H1 (cell line): ENCODE measurements around the gene HS2ST1. TPM values are rescaled to one million over a fixed set of nuclear protein-coding genes. Genes with fewer than 3 reads are reported as not detected.

Experiments used
- CTCF ChIA-PET: fragments of 300-600 bp; sonication (Branson Sonifier 250); formaldehyde crosslinking; loops from one replicate; lab custom pipeline; 2021; ENCODE audit not compliant: partially characterized antibody; lab: Charles Lee
- POLR2A ChIA-PET: fragments of 300-600 bp; sonication (Branson Sonifier 250); formaldehyde crosslinking; loops from one replicate; lab custom pipeline; 2021; ENCODE audit warnings: inconsistent platforms; ENCODE audit not compliant: partially characterized antibody; lab: Charles Lee
- DNase-seq, 2 experiments: peaks; one replicate each; pipeline versions ENCODE4 v3.0.0 to v3.0.0-alpha.2; 2010 to 2022; ENCODE audit warnings: low spot score in 2 of 2, low read depth in 1 of 2, mixed read lengths in 1 of 2
- FAIRE-seq: peaks from 2 replicates; lab custom pipeline; 2011; peaks lifted over from hg19 to GRCh38; lab: Jason Lieb, UNC
- H2AFZ ChIP-seq: 2 replicates; pipeline ENCODE4 v1.8.1; 2012; ENCODE audit warnings: low read length, inconsistent platforms
- H2AK5ac ChIP-seq: 2 replicates; pipeline ENCODE4 v1.6.1; 2013; ENCODE audit warnings: low read depth, low read length
- H2BK120ac ChIP-seq: replicated peaks from 2 replicates; pipeline ENCODE3; 2013; ENCODE audit warnings: low read depth, low read length, inconsistent platforms
- H2BK12ac ChIP-seq: 2 replicates; pipeline ENCODE4 v1.6.1; 2013; ENCODE audit warnings: low read depth, low read length
- H2BK15ac ChIP-seq: 2 replicates; pipeline ENCODE4 v1.6.1; 2013; ENCODE audit warnings: low read length
- H2BK20ac ChIP-seq: 2 replicates; pipeline ENCODE4 v1.6.1; 2013; ENCODE audit warnings: low read length
- H2BK5ac ChIP-seq: 2 replicates; pipeline ENCODE4 v1.6.1; 2013; ENCODE audit warnings: low read depth, low read length
- H3K14ac ChIP-seq: 2 replicates; pipeline ENCODE4 v1.6.1; 2013; ENCODE audit warnings: inconsistent platforms; ENCODE audit not compliant: insufficient read length
- H3K18ac ChIP-seq: 2 replicates; pipeline ENCODE4 v1.6.1; 2013; ENCODE audit warnings: low read length; ENCODE audit errors: extremely low read depth
- H3K23ac ChIP-seq: 2 replicates; pipeline ENCODE4 v1.6.1; 2013; ENCODE audit warnings: inconsistent platforms; ENCODE audit not compliant: insufficient read length
- H3K23me2 ChIP-seq: 2 replicates; pipeline ENCODE4 v1.6.1; 2013; ENCODE audit warnings: low read depth, low read length
- H3K27ac ChIP-seq: 2 replicates; pipeline ENCODE4 v1.6.1; 2011; ENCODE audit warnings: low read depth, low read length, inconsistent platforms
- H3K27me3 ChIP-seq, 4 experiments: replicated peaks in 1 of 4; 1 replicate in 1 of 4; 2 replicates in 3 of 4; pipeline versions ENCODE4 v1.6.1 to v1.8.1; 2011 to 2013; ENCODE audit warnings: low read length in 3 of 4, mild to moderate bottlenecking in 3 of 4, inconsistent platforms in 2 of 4, mixed read lengths in 2 of 4, moderate library complexity in 1 of 4; ENCODE audit not compliant: control insufficient read depth in 3 of 4, insufficient read depth in 3 of 4; ENCODE audit errors: extremely low read depth in 1 of 4
- H3K36me3 ChIP-seq, 4 experiments: 2 replicates each; pipeline versions ENCODE4 v1.6.1 to v1.8.1; 2011 to 2013; ENCODE audit warnings: mild to moderate bottlenecking in 4 of 4, low read length in 3 of 4, moderate library complexity in 2 of 4, control low read depth in 1 of 4, inconsistent platforms in 1 of 4; ENCODE audit not compliant: insufficient read depth in 4 of 4, control insufficient read depth in 2 of 4
- H3K4ac ChIP-seq: replicated peaks from 2 replicates; pipeline ENCODE3; 2013; ENCODE audit warnings: low read length, low read depth, mixed read lengths, inconsistent platforms; ENCODE audit not compliant: insufficient read length
- H3K4me1 ChIP-seq, 4 experiments: replicated peaks in 1 of 4; 1 replicate in 1 of 4; 2 replicates in 3 of 4; pipeline versions ENCODE4 v1.6.1 to v1.8.1; 2011 to 2013; ENCODE audit warnings: low read length in 3 of 4, inconsistent platforms in 2 of 4, mixed read lengths in 1 of 4; ENCODE audit not compliant: insufficient read depth in 4 of 4, control insufficient read depth in 3 of 4
- H3K4me2 ChIP-seq, 2 experiments: 2 replicates each; pipeline versions ENCODE4 v1.6.1 to v1.8.1; 2011 to 2013; ENCODE audit warnings: low read depth in 2 of 2, low read length in 2 of 2, control low read depth in 1 of 2, inconsistent platforms in 1 of 2, mild to moderate bottlenecking in 1 of 2; ENCODE audit not compliant: insufficient read depth in 1 of 2
- H3K4me3 ChIP-seq, 4 experiments: fragments of 200-600, 300-600 bp in 1 of 4; sonication (generic), shearing (Covaris generic), sonication (Bioruptor Twin) in 1 of 4; 2 replicates each; pipeline versions ENCODE4 v1.5.1 to v1.8.1; 2011 to 2016; ENCODE audit warnings: low read length in 4 of 4, low read depth in 3 of 4, control low read depth in 2 of 4, inconsistent platforms in 2 of 4, mild to moderate bottlenecking in 2 of 4, mixed read lengths in 1 of 4, moderate library complexity in 1 of 4; ENCODE audit not compliant: insufficient read depth in 2 of 4; ENCODE audit errors: extremely low read depth in 1 of 4
- H3K56ac ChIP-seq: replicated peaks from 2 replicates; pipeline ENCODE3; 2013; ENCODE audit warnings: low read depth, mild to moderate bottlenecking, mixed read lengths, low read length, inconsistent platforms; ENCODE audit not compliant: insufficient read length
- H3K79me1 ChIP-seq: 2 replicates; pipeline ENCODE4 v1.6.1; 2013; ENCODE audit warnings: low read depth, low read length, control low read depth
- H3K79me2 ChIP-seq, 2 experiments: 2 replicates each; pipeline versions ENCODE4 v1.6.1 to v1.8.1; 2012 to 2013; ENCODE audit warnings: low read length in 2 of 2, mild to moderate bottlenecking in 2 of 2, inconsistent platforms in 1 of 2; ENCODE audit not compliant: insufficient read depth in 2 of 2, control insufficient read depth in 1 of 2
- H3K9ac ChIP-seq, 4 experiments: replicated peaks in 1 of 4; 1 replicate in 1 of 4; 2 replicates in 3 of 4; pipeline versions ENCODE4 v1.6.1 to v1.8.1; 2011 to 2013; ENCODE audit warnings: low read depth in 3 of 4, low read length in 3 of 4, control low read depth in 2 of 4, mild to moderate bottlenecking in 2 of 4, moderate library complexity in 2 of 4, inconsistent platforms in 1 of 4; ENCODE audit errors: extremely low read depth in 1 of 4
- H3K9me3 ChIP-seq, 2 experiments: 2 replicates each; pipeline versions ENCODE4 v1.6.1 to v1.8.1; 2012 to 2013; ENCODE audit warnings: mild to moderate bottlenecking in 2 of 2, moderate library complexity in 2 of 2, control low read depth in 1 of 2, inconsistent platforms in 1 of 2, low read depth in 1 of 2, low read length in 1 of 2, mixed read lengths in 1 of 2; ENCODE audit not compliant: insufficient read depth in 2 of 2
- H4K20me1 ChIP-seq, 2 experiments: replicated peaks in 1 of 2; 2 replicates each; pipeline versions ENCODE3 to v1.8.1; 2011 to 2013; ENCODE audit warnings: inconsistent platforms in 2 of 2, low read length in 2 of 2, mild to moderate bottlenecking in 1 of 2; ENCODE audit not compliant: insufficient read depth in 2 of 2, control insufficient read depth in 1 of 2
- H4K5ac ChIP-seq: 2 replicates; pipeline ENCODE4 v1.6.1; 2013; ENCODE audit warnings: low read length, low read depth, mixed read lengths, inconsistent platforms; ENCODE audit not compliant: insufficient read length
- H4K8ac ChIP-seq: 2 replicates; pipeline ENCODE4 v1.8.0; 2013; ENCODE audit warnings: mild to moderate bottlenecking, moderate library complexity, low read length, inconsistent platforms; ENCODE audit not compliant: insufficient read depth; ENCODE audit errors: extremely low read depth
- H4K91ac ChIP-seq: replicated peaks from 2 replicates; pipeline ENCODE3; 2013; ENCODE audit warnings: low read length, mixed read lengths, inconsistent platforms; ENCODE audit not compliant: insufficient read length
- E2F6 ChIP-seq: IDR thresholded peaks from 2 replicates; pipeline ENCODE4 v1.6.1; 2012; ENCODE audit warnings: inconsistent platforms
- GTF2F1 ChIP-seq: IDR thresholded peaks from 2 replicates; pipeline ENCODE4 v1.6.1; 2012; ENCODE audit warnings: low read depth, low read length, improper control_type of control experiment, borderline replicate concordance
- MAFK ChIP-seq: IDR thresholded peaks from 2 replicates; pipeline ENCODE4 v1.6.1; 2012; ENCODE audit warnings: low read depth, mild to moderate bottlenecking, improper control_type of control experiment, low read length
- SUZ12 ChIP-seq: fragments of 200-600 bp; sonication (generic); IDR thresholded peaks from 2 replicates; pipeline ENCODE4 v1.6.1; 2012; ENCODE audit warnings: mild to moderate bottlenecking, inconsistent platforms, low read length, moderate library complexity, mixed read lengths
- WGBS, 2 experiments: shearing (Covaris generic) in 1 of 2; methylation state at CpG; one replicate each; pipeline versions ENCODE4 v1.1.6 to v1.1.7; 2013 to 2015; ENCODE audit warnings: low lambda C conversion rate in 2 of 2, mixed read lengths in 2 of 2, inconsistent platforms in 1 of 2, low coverage in 1 of 2, missing lambda C conversion rate in 1 of 2; ENCODE audit not compliant: insufficient replicate concordance in 2 of 2, insufficient coverage in 1 of 2, insufficient read length in 1 of 2; ENCODE audit errors: extremely low coverage in 1 of 2, missing lambda C conversion rate in 1 of 2; 5-methylcytosine and 5-hydroxymethylcytosine counted together
- polyA plus RNA-seq, 7 experiments: library from polyadenylated mRNA; depleted of rRNA in 3 of 7; stranded (reverse) in 5 of 7; unstranded in 2 of 7; fragments of >200 nt in 5 of 7; fragments of 200-250 nt in 2 of 7; gene quantifications; 1 replicate in 5 of 7; 2 replicates in 1 of 7; 4 replicates in 1 of 7; pipeline versions ENCODE4 v1.2.1 to v1.2.3, GENCODE V29; 2011 to 2013; ENCODE audit warnings: missing spikeins in 2 of 7, mixed read lengths in 2 of 7
- total RNA-seq: library from RNA; stranded (reverse); fragmentation: NEBNext Ultra II Directional; extraction: Animal tissue kit (Norgen Biotek cat#: 25700); gene quantifications from 2 replicates; pipeline ENCODE4 v1.2.1, GENCODE V29; 2021
- TF ChIP-seq, protein P1 (sequence below): IDR thresholded peaks from 2 replicates; pipeline ENCODE4 v1.6.1; 2012; ENCODE audit warnings: inconsistent platforms

HS2ST1 gene
- total and polyA plus RNA-seq, 2 of the 8 experiments (the other 6 are each of a cell fraction or from before 2014, with no cell fraction given): 5.2 to 28.3 TPM

DNA sequence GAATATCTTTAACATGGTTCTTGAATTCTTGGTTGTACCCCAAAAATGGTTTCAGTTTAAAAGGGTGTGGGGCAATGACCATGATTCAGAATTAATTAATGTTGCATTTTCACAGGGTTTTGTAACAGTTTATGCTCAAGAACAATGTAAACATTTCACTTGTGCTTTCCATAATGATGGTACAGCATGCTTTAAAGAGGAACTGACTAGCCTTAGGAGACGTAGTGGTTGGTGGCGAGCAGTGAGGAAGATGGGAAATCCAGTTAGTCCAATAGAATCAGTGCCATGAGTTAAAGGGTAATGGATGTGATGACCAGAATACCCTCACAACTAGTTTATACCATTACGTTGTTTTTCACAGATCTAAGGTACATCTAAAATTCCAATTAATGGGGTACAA lies 138.0 kb downstream of the HS2ST1 start:
- Histone ChIP-seq H3K23ac (no peak overlapping the region), H2AK5ac (no peak overlapping the region), H3K9ac (no peak overlapping the region), H3K4me3 (no peak overlapping the region), H2AFZ (no peak overlapping the region), H2BK120ac (no peak overlapping the region), H3K4ac (no peak overlapping the region), H3K14ac (no peak overlapping the region), H3K27ac (no peak overlapping the region), H4K91ac (no peak overlapping the region), H2BK5ac (no peak overlapping the region), H4K8ac (no peak overlapping the region), H3K23me2 (no peaks in the 10 kb centered on the region), H2BK20ac (no peak overlapping the region), H3K27me3 (no peaks in the 10 kb centered on the region), H3K18ac (no peak overlapping the region), H3K9me3 (no peaks in the 10 kb centered on the region; a peak in 2 of 4 replicates), H3K79me1 (no peaks in the 10 kb centered on the region; the same call in 1 of the 2 replicates), H3K79me2 (peaks cover 0 to 78% of the 10 kb centered on the region in 2 experiments; a peak in 3 of 4 replicates), H3K56ac (no peak overlapping the region), H4K20me1 (no peaks in the 10 kb centered on the region), H4K5ac (no peak overlapping the region), H2BK15ac (no peak overlapping the region), H2BK12ac (no peak overlapping the region), H3K4me1 (no peaks in the 10 kb centered on the region), H3K4me2 (no peak overlapping the region), H3K36me3 (no peaks in the 10 kb centered on the region; a peak in 2 of 8 replicates)
- DNase-seq: no peak
- TF ChIP-seq SUZ12 (no peak), GTF2F1 (no peak), MAFK (no peak), E2F6 (no peak)
- TF ChIP-seq, protein P1, sequence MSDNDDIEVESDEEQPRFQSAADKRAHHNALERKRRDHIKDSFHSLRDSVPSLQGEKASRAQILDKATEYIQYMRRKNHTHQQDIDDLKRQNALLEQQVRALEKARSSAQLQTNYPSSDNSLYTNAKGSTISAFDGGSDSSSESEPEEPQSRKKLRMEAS: no peak
- ChIA-PET POLR2A (no interaction called here), CTCF (no interaction called here)
- no peak for FAIRE-seq
- WGBS, 2 experiments: 97% methylated on average over 3 of the region's 3 CpGs; no CpG with 5 or more reads in 1 of the 2 experiments
